ENCODE data around the gene TGFBR3.

Gene TGFBR3

DNA sequence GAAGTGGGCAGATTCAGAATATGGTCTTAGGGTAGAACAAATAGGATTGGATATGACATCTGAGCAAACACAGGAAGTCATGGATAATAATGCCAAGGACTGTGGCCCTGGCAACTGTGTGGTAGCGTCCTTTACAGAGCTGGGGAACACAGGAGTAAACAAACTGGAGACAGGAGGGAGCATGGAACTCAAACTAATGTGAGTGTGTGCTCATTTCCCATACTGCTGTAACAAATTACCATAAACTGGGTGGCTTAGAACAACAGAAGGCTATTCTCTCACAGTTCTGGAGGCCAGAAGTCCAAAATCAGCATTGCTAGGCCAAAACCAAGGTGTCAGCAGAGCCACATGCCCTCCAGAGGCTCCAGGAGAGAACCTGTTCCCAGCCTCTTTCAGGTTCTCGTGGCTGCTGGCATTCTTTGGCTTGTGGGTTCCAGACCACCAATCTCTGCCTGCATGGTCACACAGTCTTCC is 106.4 kb downstream of the TGFBR3 start:
- CTCF ChIA-PET: no interaction called here
- POLR2A ChIA-PET: no interaction called here
- H3K27ac ChIP-seq (ENCODE audit: extremely low read depth, low read depth, low read length): no peak overlapping the region
- H3K4me1 ChIP-seq (ENCODE audit: control insufficient read depth, insufficient read depth, low read length): 0 out of 2 replicates have a peak, but pooled peaks cover 6% of the 10 kb centered on the region
- TF ChIP-seq, protein P1, sequence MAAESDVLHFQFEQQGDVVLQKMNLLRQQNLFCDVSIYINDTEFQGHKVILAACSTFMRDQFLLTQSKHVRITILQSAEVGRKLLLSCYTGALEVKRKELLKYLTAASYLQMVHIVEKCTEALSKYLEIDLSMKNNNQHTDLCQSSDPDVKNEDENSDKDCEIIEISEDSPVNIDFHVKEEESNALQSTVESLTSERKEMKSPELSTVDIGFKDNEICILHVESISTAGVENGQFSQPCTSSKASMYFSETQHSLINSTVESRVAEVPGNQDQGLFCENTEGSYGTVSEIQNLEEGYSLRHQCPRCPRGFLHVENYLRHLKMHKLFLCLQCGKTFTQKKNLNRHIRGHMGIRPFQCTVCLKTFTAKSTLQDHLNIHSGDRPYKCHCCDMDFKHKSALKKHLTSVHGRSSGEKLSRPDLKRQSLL (tag by site-specific recombination; IDR thresholded peaks at IDR 0.05): no peak
- TF ChIP-seq ZNF747 (tag by site-specific recombination; IDR thresholded peaks at IDR 0.05): no peak
- no peak overlapping the region for H3K4me3 ChIP-seq (ENCODE audit: low read depth, low read length)
- no peaks in the 10 kb centered on the region for H3K9me3 ChIP-seq (ENCODE audit: control insufficient read depth, insufficient read depth, low read depth, low read length)
- H3K36me3 ChIP-seq (ENCODE audit: control insufficient read depth in 2 of 2, insufficient read depth in 1 of 2, low read length in 2 of 2): no peaks in the 10 kb centered on the region

DNA sequence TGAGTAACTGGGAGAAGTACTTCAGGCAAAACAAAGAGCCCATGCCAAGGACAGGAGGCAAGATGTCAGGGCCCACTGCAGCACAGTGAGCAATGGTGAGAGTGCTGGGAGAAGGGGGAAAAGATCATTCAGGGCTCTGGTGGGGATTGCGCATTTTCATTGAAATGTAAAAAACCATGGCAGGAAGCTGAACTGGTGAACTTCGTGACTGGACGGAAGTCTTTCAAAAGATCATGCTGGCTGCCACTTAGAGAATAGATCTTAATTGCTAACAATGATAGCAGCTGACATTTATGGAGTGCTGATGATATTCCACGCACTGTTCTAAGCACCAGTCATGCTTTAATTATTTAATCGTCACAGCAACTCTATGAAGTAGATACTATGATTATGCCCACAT is 107.0 kb downstream of the TGFBR3 start:
- ChIA-PET CTCF (interaction anchor here (0.6 kb wide), 1 partner anchor 164 kb away, joined by 5 read pairs; no protein-coding TSS in a partner anchor), POLR2A (no interaction called here)
- Histone ChIP-seq H3K4me3 (ENCODE audit: low read depth, low read length) (no peak overlapping the region), H3K9me3 (ENCODE audit: control insufficient read depth, insufficient read depth, low read depth, low read length) (no peaks in the 10 kb centered on the region), H3K27ac (ENCODE audit: extremely low read depth, low read depth, low read length) (no peak overlapping the region), H3K4me1 (ENCODE audit: control insufficient read depth, insufficient read depth, low read length) (0 out of 2 replicates have a peak, but pooled peaks cover 6% of the 10 kb centered on the region), H3K36me3 (ENCODE audit: control insufficient read depth in 2 of 2, insufficient read depth in 1 of 2, low read length in 2 of 2) (no peaks in the 10 kb centered on the region)
- no peak for TF ChIP-seq PRDM1 (tag by site-specific recombination; IDR thresholded peaks at IDR 0.05)
- no peak for TF ChIP-seq KLF1 (tag by site-specific recombination; IDR thresholded peaks at IDR 0.05)

DNA sequence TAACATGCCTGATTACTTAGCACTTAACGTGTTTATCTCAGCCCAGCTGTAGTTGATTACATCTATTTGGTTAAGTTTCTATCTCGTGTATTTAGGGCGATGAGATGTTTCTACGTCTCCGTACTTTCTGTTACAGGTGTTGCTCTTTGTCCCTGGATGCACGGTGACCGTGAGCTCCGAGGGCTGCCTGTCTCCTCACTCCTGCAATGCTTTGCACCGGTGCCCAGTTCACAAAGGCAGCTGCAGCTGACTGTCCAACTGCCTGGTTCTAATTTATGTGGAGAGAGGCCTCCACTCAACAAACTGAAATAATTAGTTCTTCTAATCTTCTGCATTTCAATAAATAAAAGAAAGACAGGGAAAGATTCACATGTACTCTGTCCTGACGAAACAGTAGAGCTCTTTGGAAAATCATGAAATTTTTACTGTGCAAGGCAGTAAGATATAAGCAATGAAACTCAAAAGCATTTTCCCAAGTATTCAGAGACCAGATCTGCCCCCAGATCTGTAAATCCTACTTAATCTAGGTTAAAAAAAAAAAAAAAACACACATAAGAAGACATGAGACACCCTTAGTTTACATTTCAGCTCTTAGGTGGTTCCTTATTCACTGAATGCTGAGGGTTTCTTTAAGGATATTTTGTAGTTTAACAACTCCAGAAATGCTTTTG is 108.2 kb downstream of the TGFBR3 start:
- ChIA-PET CTCF (interaction anchor here (0.6 to 0.7 kb wide), 2 partner anchors 27 to 1527 kb away, joined by 3 to 6 read pairs; no protein-coding TSS in a partner anchor), POLR2A (no interaction called here)
- no peaks in the 10 kb centered on the region for H3K9me3 ChIP-seq (ENCODE audit: control insufficient read depth, insufficient read depth, low read depth, low read length)

DNA sequence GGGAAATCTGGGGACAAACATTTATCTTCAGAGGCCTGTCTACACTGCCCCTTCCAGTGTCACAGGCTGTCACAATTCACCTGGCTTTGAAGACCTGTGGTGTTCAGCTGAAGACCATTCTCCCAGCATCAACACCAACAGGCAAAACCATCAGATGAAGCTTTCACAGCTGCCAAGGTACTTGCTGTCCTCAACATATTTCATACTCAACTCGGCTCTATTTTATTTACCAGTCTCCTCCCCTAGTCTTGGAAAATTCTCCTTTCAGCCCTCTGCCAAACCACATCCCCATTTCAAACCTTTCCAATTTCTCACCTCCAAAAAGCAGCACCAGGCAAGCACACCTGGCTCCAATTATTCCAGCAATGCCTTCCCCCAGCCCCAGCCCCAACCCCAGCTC is 108.8 kb downstream of the TGFBR3 start:
- no peak overlapping the region for H3K4me3 ChIP-seq (ENCODE audit: low read depth, low read length)
- no peaks in the 10 kb centered on the region for H3K36me3 ChIP-seq (ENCODE audit: control insufficient read depth in 2 of 2, insufficient read depth in 1 of 2, low read length in 2 of 2)
- H3K9me3 ChIP-seq (ENCODE audit: control insufficient read depth, insufficient read depth, low read depth, low read length): no peaks in the 10 kb centered on the region
- no peak overlapping the region for H3K27ac ChIP-seq (ENCODE audit: extremely low read depth, low read depth, low read length)
- POLR2A ChIA-PET: no interaction called here
- H3K4me1 ChIP-seq (ENCODE audit: control insufficient read depth, insufficient read depth, low read length): 0 out of 2 replicates have a peak, but pooled peaks cover 6% of the 10 kb centered on the region
- CTCF ChIA-PET: interaction anchor here (0.6 kb wide), 1 partner anchor 27 kb away, joined by 3 read pairs; no protein-coding TSS in a partner anchor
- TF ChIP-seq, protein P2, sequence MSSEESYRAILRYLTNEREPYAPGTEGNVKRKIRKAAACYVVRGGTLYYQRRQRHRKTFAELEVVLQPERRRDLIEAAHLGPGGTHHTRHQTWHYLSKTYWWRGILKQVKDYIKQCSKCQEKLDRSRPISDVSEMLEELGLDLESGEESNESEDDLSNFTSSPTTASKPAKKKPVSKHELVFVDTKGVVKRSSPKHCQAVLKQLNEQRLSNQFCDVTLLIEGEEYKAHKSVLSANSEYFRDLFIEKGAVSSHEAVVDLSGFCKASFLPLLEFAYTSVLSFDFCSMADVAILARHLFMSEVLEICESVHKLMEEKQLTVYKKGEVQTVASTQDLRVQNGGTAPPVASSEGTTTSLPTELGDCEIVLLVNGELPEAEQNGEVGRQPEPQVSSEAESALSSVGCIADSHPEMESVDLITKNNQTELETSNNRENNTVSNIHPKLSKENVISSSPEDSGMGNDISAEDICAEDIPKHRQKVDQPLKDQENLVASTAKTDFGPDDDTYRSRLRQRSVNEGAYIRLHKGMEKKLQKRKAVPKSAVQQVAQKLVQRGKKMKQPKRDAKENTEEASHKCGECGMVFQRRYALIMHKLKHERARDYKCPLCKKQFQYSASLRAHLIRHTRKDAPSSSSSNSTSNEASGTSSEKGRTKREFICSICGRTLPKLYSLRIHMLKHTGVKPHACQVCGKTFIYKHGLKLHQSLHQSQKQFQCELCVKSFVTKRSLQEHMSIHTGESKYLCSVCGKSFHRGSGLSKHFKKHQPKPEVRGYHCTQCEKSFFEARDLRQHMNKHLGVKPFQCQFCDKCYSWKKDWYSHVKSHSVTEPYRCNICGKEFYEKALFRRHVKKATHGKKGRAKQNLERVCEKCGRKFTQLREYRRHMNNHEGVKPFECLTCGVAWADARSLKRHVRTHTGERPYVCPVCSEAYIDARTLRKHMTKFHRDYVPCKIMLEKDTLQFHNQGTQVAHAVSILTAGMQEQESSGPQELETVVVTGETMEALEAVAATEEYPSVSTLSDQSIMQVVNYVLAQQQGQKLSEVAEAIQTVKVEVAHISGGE (tag by site-specific recombination; conservative IDR thresholded peaks at IDR 0.05; ENCODE audit: low read depth): no peak
- TF ChIP-seq, protein P3, sequence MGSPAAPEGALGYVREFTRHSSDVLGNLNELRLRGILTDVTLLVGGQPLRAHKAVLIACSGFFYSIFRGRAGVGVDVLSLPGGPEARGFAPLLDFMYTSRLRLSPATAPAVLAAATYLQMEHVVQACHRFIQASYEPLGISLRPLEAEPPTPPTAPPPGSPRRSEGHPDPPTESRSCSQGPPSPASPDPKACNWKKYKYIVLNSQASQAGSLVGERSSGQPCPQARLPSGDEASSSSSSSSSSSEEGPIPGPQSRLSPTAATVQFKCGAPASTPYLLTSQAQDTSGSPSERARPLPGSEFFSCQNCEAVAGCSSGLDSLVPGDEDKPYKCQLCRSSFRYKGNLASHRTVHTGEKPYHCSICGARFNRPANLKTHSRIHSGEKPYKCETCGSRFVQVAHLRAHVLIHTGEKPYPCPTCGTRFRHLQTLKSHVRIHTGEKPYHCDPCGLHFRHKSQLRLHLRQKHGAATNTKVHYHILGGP (tag by site-specific recombination; IDR thresholded peaks at IDR 0.05): no peak
- TF ChIP-seq ZNF248 (tag by site-specific recombination; IDR thresholded peaks at IDR 0.05): no peak
- no peak for TF ChIP-seq ZNF350 (tag by site-specific recombination; IDR thresholded peaks at IDR 0.05)
- no peak for TF ChIP-seq ZBTB21 (tag by site-specific recombination; IDR thresholded peaks at IDR 0.05)
- no peak for TF ChIP-seq ZNF133 (tag by site-specific recombination; IDR thresholded peaks at IDR 0.05)
- no peak for TF ChIP-seq KLF9 (tag by site-specific recombination; IDR thresholded peaks at IDR 0.05; ENCODE audit: low read depth)
- TF ChIP-seq ZNF138 (tag by site-specific recombination; IDR thresholded peaks at IDR 0.05; ENCODE audit: borderline replicate concordance): no peak
- no peak for TF ChIP-seq YY1 (tag by site-specific recombination; IDR thresholded peaks at IDR 0.05)
- TF ChIP-seq, protein P4, sequence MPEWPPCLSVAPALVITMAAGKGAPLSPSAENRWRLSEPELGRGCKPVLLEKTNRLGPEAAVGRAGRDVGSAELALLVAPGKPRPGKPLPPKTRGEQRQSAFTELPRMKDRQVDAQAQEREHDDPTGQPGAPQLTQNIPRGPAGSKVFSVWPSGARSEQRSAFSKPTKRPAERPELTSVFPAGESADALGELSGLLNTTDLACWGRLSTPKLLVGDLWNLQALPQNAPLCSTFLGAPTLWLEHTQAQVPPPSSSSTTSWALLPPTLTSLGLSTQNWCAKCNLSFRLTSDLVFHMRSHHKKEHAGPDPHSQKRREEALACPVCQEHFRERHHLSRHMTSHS (tag by site-specific recombination; IDR thresholded peaks at IDR 0.05): no peak
- no peak for TF ChIP-seq ZNF660 (tag by site-specific recombination; IDR thresholded peaks at IDR 0.05)
- no peak for TF ChIP-seq ZNF433 (tag by site-specific recombination; IDR thresholded peaks at IDR 0.05; ENCODE audit: low read depth)

More for the DNA sequence above, 108.2 kb downstream of the TGFBR3 start:
- Histone ChIP-seq H3K4me3 (ENCODE audit: low read depth, low read length) (no peak overlapping the region), H3K4me1 (ENCODE audit: control insufficient read depth, insufficient read depth, low read length) (0 out of 2 replicates have a peak, but pooled peaks cover 6% of the 10 kb centered on the region), H3K36me3 (ENCODE audit: control insufficient read depth in 2 of 2, insufficient read depth in 1 of 2, low read length in 2 of 2) (no peaks in the 10 kb centered on the region), H3K27ac (ENCODE audit: extremely low read depth, low read depth, low read length) (no peak overlapping the region)
- TF ChIP-seq GLIS1 (tag by site-specific recombination; IDR thresholded peaks at IDR 0.05): no peak
- no peak for TF ChIP-seq RBAK (tag by site-specific recombination; IDR thresholded peaks at IDR 0.05)
- TF ChIP-seq SP2 (tag by site-specific recombination; IDR thresholded peaks at IDR 0.05): no peak
- TF ChIP-seq, protein P5, sequence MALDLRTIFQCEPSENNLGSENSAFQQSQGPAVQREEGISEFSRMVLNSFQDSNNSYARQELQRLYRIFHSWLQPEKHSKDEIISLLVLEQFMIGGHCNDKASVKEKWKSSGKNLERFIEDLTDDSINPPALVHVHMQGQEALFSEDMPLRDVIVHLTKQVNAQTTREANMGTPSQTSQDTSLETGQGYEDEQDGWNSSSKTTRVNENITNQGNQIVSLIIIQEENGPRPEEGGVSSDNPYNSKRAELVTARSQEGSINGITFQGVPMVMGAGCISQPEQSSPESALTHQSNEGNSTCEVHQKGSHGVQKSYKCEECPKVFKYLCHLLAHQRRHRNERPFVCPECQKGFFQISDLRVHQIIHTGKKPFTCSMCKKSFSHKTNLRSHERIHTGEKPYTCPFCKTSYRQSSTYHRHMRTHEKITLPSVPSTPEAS (tag by site-specific recombination; IDR thresholded peaks at IDR 0.05): no peak
